HFF-Myc (cell line): ENCODE measurements around the gene COL10A1.

ENCODE experiments used
- DNase-seq: peaks from one replicate; pipeline ENCODE4 v3.0.0-alpha.2; 2011; ENCODE audit warnings: low read depth; ENCODE audit errors: extremely low read depth
- H3K4me3 ChIP-seq: replicated peaks from 2 replicates; pipeline ENCODE4 v1.5.1; 2011; ENCODE audit warnings: low read depth, mild to moderate bottlenecking, control low read depth, low read length
- CTCF ChIP-seq: IDR thresholded peaks from 2 replicates; pipeline ENCODE4 v1.5.1; 2012; ENCODE audit warnings: mild to moderate bottlenecking, low read depth, low read length, control low read depth; ENCODE audit errors: missing control alignments

COL10A1 gene

GRCh38 chr6:116094041-116094440 is 31.9 kb downstream of the COL10A1 start:
- no peak for DNase-seq
- TF ChIP-seq CTCF, result no peak
- H3K4me3 ChIP-seq, result no peak overlapping the region

GRCh38 chr6:116090251-116090650 is 35.7 kb downstream of the COL10A1 start:
- no peak for DNase-seq
- H3K4me3 ChIP-seq, result no peak overlapping the region
- TF ChIP-seq CTCF, result no peak

GRCh38 chr6:116088946-116089345 is 37.0 kb downstream of the COL10A1 start:
- DNase-seq, result no peak

GRCh38 chr6:116087437-116088027 is 38.4 kb downstream of the COL10A1 start:
- TF ChIP-seq CTCF, result peak; percentile 24
- no peak overlapping the region for H3K4me3 ChIP-seq
- DNase-seq, result peak; percentile 57

More at GRCh38 chr6:116088946-116089345, 37.0 kb downstream of the COL10A1 start:
- no peak overlapping the region for H3K4me3 ChIP-seq
- TF ChIP-seq CTCF, result no peak

GRCh38 chr6:116084284-116084683 is 41.6 kb downstream of the COL10A1 start:
- TF ChIP-seq CTCF, result no peak
- DNase-seq, result no peak
- no peak overlapping the region for H3K4me3 ChIP-seq

- no peak overlapping the region for H3K4me3 ChIP-seq
- no peak for DNase-seq
- no peak for TF ChIP-seq CTCF
Measured at GRCh38 chr6:116083052-116083451, 42.9 kb downstream of the COL10A1 start.

GRCh38 chr6:116078945-116079344 is 47.0 kb downstream of the COL10A1 start:
- no peak for DNase-seq
- H3K4me3 ChIP-seq, result no peak overlapping the region
- no peak for TF ChIP-seq CTCF
